GM21723 (cell line): ENCODE data around the gene RAVER1.
"Not testable (repeated sequence)": the region's sequence is repeated elsewhere in the genome, so short reads cannot be mapped to it uniquely, and the experiment has no call there.

Experiments used
- ATAC-seq: cut with Tn5 transposase; IDR thresholded peaks from one replicate; pipeline ENCODE4 v1.9.1; 2021; ENCODE audit warnings: mild to moderate bottlenecking, moderate library complexity; ENCODE audit not compliant: unreplicated experiment

The RAVER1 gene

DNA sequence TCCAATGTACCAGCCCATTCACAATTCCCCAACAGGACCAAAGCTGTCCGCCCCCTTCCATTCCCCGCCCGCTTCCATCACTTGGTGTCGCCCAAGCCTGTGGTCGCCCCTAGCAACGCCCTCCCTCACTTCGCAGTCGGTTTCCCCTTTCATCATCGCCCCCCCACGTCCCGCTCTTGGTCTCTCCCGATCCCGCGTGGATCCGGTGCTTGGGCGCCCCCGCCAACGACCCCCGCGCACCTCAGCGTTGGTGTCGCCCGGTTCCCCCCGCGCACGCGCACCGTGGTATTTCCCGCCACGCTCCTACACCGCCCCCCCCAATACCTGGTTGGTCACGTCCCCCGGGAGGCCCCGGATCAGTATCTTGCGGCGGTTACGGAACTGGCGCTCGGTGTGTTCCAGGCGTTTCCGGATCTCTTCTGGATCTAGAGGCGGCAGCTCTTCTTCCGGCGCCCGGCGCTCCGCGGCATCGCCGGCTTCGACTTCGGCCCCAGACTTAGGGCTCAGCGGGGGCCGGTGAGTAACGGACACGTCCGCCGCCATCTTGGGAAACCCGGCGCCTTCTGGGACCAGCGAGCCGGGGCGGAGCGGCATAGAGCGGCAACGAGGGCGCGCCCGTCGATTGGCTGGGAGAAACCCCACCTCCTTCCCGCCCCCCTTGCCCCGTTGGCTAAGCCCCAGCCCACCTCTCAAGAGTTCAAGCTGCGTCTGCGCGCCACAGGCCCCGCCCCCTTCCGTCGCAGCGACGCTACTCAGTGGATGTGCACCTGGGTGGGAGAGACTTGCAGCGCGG lies at the start of gene RAVER1:
RAVER1 (minus strand) TSS at position 565 of the 793 bp plus-strand sequence; CDS start at position 543, 22 bp downstream.
- ATAC-seq: peak; percentile 83

DNA sequence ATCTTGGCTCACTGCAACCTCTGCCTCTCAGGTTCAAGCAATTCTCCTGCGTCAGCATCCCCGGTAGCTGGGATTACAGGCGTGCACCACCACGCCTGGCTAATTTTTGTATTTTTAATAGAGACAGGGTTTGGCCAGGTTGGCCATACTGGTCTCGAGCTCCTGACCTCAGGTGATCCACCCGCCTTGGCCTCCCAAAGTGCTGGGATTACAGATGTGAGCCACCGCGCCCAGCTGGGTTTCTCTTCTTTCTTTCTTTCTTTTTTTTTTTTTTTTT lies 49.8 kb upstream of the RAVER1 start:
- ATAC-seq: not testable (repeated sequence)

DNA sequence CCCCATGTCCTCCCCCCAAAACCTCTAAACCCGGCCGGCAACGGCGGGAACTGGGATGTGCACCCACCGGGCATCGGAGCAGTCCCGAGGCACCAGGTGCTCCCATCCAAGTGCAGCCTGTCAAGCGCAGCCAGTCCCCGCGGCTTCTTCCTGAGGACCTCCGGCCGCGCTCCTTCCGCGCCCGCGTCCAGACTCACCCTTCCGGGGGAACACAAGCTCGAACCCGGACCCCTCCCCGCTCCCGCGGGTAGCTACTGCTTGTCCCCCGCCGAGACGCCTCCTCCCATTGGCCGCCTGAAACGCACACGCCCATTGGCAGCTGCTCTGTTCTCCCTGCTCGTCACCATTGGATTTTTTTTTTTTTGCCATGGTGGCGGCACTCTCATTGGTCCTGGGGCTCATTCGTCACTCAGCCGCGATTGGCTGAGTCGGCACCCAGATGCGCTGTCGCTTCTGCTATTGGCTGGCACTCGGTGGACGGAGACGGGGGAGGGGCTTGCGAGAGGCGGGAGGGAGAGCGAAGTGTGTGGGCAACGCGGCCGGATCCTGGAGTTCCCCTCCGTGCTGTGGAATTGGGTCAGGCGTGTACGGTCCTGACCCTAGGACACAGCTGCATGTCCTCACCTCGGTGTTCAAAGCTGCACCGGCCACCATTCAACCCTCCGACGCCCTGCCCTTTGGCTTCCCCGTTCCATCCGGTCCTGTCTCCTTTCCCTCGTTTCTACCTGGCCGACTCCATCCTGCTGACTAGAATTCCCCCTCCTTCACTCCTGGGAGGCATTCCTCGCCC lies 47.2 kb upstream of the RAVER1 start, which contains the start of gene TYK2:
TYK2 (minus strand) TSS at position 260 of the 790 bp plus-strand sequence. CDS start 2,166 bp downstream, outside the sequence.
- peak; percentile 87 for ATAC-seq

GRCh38 chr19:10379880-10380312 lies 46.6 kb upstream of the RAVER1 start:
- no peak for ATAC-seq

DNA sequence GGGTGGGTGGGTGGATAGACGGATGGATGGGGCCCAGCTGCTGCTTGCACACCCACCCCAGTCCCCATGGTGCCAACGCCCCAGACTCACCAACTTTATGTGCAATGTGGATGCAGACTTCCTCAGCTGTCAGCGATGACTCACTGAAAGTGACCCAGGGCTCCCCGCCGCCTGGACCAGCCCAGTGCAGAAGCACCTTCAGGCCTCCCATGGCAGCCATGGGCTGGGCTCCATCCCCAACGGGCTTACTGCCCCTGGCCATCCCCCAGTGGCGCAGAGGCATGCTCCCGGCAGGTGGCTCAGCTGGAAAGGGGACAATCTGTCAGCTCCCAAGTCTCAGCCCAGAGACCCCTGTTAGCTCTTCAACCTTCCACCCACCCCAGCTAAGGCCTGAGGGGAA lies 44.8 kb upstream of the RAVER1 start:
- ATAC-seq: no peak

GRCh38 chr19:10377140-10377640 lies 43.9 kb upstream of the RAVER1 start:
- not testable (repeated sequence) for ATAC-seq

DNA sequence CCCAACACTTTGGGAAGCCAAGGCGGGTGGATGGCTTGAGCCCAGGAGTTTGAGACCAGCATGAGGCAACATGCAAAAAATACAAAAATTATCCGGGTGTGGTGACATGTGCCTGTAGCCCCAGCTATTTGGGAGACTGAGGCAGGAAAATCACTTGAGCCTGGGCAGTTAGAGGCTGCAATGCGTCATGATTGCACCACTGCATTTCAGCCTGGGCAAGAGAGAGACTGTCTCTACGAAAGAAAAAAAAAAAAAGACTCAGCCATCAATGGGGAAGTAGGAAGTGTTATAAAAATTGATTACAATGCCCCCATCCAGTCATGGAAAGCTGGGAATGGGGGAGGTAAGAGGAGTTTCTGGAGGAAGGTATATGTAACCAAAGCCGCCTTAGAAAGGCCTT lies 41.6 kb upstream of the RAVER1 start:
- ATAC-seq: no peak

- ATAC-seq: no peak
Observed at GRCh38 chr19:10372690-10373089, 39.4 kb upstream of the RAVER1 start.

GRCh38 chr19:10368101-10368803 lies 34.9 kb upstream of the RAVER1 start:
- ATAC-seq: no peak

DNA sequence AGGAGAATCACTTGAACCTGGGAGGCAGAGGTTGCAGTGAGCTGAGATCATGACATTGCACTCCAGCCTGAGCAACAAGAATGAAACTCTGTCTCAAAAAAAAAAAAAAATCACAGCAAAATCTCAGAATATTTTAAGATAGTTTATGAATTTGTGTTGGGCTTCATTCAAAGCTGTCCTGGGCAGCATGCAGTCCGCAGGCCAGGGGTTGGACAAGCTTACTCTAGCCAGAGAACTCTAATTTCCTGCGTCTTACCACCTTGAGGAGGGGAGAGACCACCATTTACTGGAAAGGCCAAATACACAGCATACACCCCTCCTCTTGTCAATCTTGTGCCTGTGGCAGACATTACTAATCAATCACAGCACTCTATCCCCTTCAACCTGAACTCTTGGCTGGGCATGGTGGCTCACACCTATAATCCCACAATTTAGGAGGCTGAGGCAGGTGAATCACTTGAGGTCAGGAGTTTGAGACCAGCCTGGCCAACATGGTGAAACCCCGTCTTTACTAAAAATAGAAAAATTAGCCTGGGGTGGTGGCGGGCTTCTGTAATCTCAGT lies 33.7 kb upstream of the RAVER1 start:
- ATAC-seq: not testable (repeated sequence)

- ATAC-seq: no peak
Observed at GRCh38 chr19:10365518-10365917, 32.2 kb upstream of the RAVER1 start.

- ATAC-seq: no peak
Observed at GRCh38 chr19:10364644-10365043, 31.3 kb upstream of the RAVER1 start.

DNA sequence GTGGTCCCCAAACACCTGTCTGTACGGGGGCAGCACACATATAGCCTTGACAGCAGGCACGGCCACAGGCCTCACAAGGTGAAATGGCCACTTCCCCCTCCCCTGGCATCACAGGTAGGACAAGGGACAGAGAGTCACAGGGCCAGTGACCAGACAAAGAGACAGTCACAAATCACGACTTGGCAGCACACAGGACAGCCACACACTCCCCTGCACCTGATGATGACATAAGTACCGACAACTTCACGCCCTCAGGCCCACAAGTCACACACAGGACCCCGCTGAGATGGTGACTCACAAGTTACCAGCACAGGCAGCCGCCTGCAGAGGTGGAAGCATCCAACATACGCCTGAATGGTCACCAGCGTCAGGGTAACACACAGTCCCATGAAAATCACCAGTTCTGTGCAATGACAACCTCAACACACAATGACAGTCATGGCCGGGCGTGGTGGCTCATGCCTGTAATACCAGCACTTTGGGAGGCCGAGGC lies 30.5 kb upstream of the RAVER1 start:
- ATAC-seq: no peak

DNA sequence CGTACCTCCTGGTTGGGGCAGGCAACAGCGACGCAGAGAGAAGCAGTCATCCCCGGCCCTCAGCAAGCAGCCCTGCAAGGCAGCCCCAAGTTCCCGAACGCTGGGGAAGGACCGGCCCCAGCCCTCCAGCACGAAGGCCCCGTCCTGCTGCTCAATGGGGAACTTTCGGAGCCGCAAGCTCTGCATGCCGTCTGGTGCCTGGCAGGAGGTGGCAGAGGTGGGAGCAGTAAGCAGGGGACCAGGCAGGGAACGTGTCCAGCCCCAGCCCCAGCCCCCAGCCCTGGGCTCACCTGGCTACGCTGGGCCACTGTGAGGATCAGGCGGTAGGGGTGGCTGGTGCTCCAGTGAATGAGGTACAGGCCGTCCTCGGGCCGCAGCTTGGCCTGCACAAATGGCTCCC lies 28.9 kb upstream of the RAVER1 start:
- ATAC-seq: no peak

DNA sequence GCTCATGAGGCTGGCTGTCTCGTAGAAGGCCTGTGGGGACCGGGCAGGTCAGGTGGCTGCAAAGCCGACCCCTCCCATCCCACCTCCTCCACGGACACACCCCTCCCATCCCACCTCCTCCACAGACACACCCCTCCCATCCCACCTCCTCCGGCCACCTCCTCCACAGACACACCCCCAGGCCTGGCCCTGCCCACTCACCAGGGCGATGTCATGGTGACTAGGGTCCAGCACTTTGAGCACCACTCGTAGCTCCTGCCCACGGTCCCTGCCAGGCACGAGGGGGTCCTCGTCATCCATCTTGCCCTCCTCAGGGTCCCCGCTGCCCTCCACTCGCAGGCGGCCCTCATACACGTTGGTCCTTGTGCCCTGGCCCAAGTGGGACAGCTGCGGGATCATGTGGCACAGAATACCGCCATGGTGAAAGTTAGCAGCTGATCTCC lies 28.3 kb upstream of the RAVER1 start:
- no peak for ATAC-seq

DNA sequence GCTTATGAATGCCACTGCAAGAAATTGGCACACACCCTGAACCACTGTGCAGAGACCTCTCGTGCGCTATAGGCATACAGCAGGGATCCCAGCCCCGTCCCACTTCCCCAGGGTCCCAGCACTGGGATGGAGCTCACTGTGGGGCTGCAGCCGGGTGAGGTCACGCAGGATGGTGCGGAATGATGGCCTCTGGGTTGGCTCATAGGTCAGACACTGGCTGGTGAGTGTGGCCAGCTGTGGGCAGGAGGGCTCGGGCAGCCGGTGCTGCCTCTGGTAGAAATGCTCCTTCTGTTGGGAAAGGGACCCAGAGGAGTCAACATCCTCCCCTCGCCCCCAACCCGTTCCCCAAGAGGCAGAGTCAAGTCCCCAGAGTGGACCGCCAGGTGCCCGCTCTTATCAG lies 23.1 kb upstream of the RAVER1 start:
- ATAC-seq: no peak

DNA sequence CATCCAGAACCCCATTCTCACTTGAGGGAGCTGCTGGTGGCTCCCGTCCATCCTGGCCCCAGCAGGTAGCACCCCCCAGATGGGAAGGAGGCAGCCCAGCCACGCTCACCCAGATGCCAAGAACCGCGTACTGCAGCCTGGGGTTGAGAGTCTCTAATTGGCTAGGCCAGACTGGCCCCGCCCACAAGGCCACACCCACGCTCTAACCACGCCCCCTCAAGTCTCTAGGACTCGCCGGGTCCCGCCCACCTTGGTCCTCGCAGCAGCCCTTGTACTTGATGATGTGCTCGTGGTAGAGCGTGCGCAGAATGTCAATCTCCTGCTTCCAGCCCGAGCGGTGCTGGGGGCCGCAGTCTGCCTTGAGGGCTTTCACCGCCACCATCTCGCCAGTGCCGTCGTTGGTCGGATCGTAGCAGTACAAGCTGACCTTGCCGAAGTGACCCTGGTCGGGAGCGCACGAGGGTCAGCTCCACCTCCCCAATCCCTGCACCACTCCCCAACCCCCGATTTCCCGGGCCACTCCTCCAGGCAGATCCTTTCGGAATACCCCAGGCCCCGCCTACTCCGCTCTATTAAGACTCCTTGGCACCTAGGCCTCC lies 20.6 kb upstream of the RAVER1 start:
- ATAC-seq: no peak

GRCh38 chr19:10352764-10353671 lies 19.7 kb upstream of the RAVER1 start:
- ATAC-seq: no peak

- ATAC-seq: no peak
Observed at GRCh38 chr19:10346509-10346908, 13.2 kb upstream of the RAVER1 start.
